ENCODE results near the gene FAM118A. TPM values are rescaled to one million over a fixed set of nuclear protein-coding genes. Genes with fewer than 3 reads are reported as not detected.

Gene FAM118A
- total and polyA plus RNA-seq, 10 donors, result 13.0 to 205 (median 57.8) TPM

DNA sequence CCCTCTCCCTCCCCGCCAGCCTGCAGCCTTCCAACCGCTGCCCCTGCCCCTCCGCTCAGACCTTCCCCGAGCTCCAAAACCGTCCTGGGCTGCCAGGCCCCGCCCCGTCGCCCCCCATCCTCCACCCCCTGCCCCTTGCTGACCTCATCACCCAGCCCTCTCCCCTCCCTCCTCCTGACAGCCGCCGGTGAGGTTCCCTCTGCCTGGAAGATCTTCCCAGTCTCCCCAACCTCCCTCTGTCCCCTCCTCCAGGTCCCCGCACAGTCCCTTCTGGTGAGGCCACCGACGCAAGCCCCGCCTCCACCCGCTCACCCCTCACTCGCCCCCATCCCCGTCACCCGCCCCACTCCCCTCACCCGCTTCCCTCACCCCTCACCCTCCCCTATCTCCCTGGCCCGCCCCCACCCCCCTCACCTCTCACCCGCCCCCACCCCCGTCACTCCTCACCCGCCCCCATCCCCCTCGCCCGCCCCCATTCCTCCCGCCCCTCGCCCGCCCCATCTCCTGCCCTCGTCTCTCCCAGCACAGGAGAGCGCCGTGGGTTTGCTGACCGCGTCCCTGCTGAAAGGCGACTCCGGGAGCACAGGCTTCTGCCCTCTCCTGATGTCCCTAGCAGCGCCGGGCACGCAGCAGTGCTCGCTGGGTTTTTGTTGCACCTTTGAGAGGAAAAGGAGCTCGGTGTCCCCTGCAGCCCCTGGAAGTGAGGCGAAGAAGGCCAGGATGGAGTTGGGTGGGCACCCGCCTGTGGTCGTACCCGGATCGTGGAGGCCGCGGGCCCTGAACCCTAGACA lies 41.4 kb upstream of the FAM118A start:
- TF ChIP-seq POLR2AphosphoS5 (IDR thresholded peaks at IDR 0.05), result no peak
- no peak for TF ChIP-seq POLR2A (IDR thresholded peaks at IDR 0.05)
- no peak for TF ChIP-seq CTCF (IDR thresholded peaks at IDR 0.05 in 8 of 11, conservative IDR thresholded peaks at IDR 0.05 in 3 of 11)
- Histone ChIP-seq H3K9me3 (no peaks in the 10 kb centered on the region), H3K27ac (peak overlapping the region in 2 of 8 donors; percentile 51 to 56), H3K4me1 (peaks cover 12 to 45% (median 31%) of the 10 kb centered on the region in 6 donors), H3K4me3 (peak overlapping the region; percentile 46 to 74 (median 58)), H3K27me3 (replicated peaks in 1 of 7) (peaks cover 0 to 27% (median 0%) of the 10 kb centered on the region in 7 donors), H3K36me3 (no peaks in the 10 kb centered on the region)
- intact Hi-C loops (cut with DNase I; ENCODE audit: low total_unique reads), result loop anchor here (2.0 to 5.0 kb wide), 2 partner anchors 166 to 284 kb away; no protein-coding TSS in a partner anchor
- WGBS, 5 donors, result 1 to 4% (median 2%) methylated on average over 27 to 47 of the region's 47 CpGs
- DNase-seq, result peak; percentile 87

GRCh38 chr22:45268958-45269844 lies 40.5 kb upstream of the FAM118A start:
- Histone ChIP-seq H3K4me3 (peak overlapping the region; percentile 46 to 74 (median 58)), H3K27ac (peak overlapping the region in 3 of 8 donors; percentile 10 to 56 (median 51)), H3K36me3 (no peaks in the 10 kb centered on the region), H3K4me1 (peaks cover 8 to 37% (median 23%) of the 10 kb centered on the region in 6 donors), H3K9me3 (no peaks in the 10 kb centered on the region), H3K27me3 (replicated peaks in 1 of 7) (peaks cover 0 to 27% (median 0%) of the 10 kb centered on the region in 7 donors)
- peak; percentile 98 for DNase-seq
- no peak for TF ChIP-seq POLR2A (IDR thresholded peaks at IDR 0.05)
- peak; percentile 43 to 78 (median 69) for TF ChIP-seq POLR2AphosphoS5 (IDR thresholded peaks at IDR 0.05)
- peak; percentile 86 to 99 (median 96) for TF ChIP-seq CTCF (IDR thresholded peaks at IDR 0.05 in 8 of 11, conservative IDR thresholded peaks at IDR 0.05 in 3 of 11)
- intact Hi-C loops (cut with DNase I; ENCODE audit: low total_unique reads), result loop anchor here (2.0 to 5.0 kb wide), 2 partner anchors 166 to 283 kb away; no protein-coding TSS in a partner anchor
- 2 to 7% (median 4%) methylated on average over 27 to 50 of the region's 60 CpGs for WGBS, 5 donors

DNA sequence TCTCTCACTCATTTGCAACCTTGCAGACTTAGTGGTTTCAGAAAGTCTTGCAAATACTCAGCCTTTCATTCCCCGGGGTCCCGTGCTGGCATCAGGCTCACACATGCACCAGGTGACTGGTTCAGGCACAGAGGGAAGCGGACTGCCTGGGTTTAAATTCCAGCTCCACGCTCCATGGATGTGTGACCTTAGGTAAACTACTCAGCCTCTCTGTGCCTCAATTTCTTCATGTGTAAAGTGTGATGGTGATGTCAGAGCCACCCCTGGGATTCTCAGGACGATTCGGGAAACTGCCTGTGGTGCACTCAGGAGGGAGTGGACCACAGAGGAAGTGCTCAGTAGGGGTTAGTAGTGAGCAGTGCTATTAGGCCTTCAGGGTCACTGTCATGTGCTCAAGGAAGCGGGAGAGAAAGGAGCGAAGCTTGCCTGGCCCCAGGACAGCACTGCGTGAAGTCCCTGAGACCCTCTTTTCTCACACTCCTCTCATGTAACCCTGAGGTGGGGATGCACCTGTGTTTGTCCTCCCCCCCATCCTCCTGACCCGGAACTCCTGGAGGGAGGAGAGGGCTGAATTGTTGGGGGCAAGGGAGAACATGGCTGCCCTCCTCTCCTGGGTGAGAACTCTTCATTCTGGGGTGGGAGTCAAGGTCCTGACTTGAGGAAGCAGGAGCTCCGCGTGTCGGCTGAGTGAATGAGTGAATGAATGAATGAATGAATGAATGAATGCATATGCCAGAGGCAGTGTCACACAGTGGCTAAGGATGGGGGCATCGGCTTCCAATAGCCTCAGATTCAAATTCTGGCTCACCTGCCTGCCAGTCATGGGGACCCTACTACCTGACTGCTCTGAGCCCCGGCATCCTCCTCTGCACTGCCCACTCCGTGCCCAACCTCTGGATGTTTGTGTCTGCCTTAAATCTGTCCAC lies 39.4 kb upstream of the FAM118A start:
- intact Hi-C loops (cut with DNase I; ENCODE audit: low total_unique reads), result no loop called here
- H3K27ac ChIP-seq, result no peak overlapping the region

More for the DNA sequence above, 39.4 kb upstream of the FAM118A start:
- TF ChIP-seq POLR2A (IDR thresholded peaks at IDR 0.05), result no peak
- no peak for TF ChIP-seq POLR2AphosphoS5 (IDR thresholded peaks at IDR 0.05)
- no peak for TF ChIP-seq CTCF (IDR thresholded peaks at IDR 0.05 in 8 of 11, conservative IDR thresholded peaks at IDR 0.05 in 3 of 11)
- Histone ChIP-seq H3K4me3 (no peak overlapping the region), H3K36me3 (no peaks in the 10 kb centered on the region), H3K27me3 (replicated peaks in 1 of 7) (peaks cover 0 to 27% (median 0%) of the 10 kb centered on the region in 7 donors), H3K9me3 (no peaks in the 10 kb centered on the region), H3K4me1 (peaks cover 8 to 36% (median 22%) of the 10 kb centered on the region in 6 donors)
- DNase-seq, result no peak
- 65 to 76% (median 74%) methylated on average over 16 of the region's 16 CpGs for WGBS, 5 donors
